ENCODE results near the gene ETV3. TPM values are rescaled to one million over a fixed set of nuclear protein-coding genes. Genes with fewer than 3 reads are reported as not detected.
A peak's percentile ranks its signal among the peaks of the same experiment; 100 is the strongest.

The ETV3 gene
- total and polyA plus RNA-seq, 3 experiments from 2014 or later = 10.0 to 26.4 (median 24.8) TPM

GRCh38 chr1:157092831-157093230, 45.4 kb downstream of the ETV3 start:
- Mint-ChIP-seq H3K9me3 (no peaks in the 10 kb centered on the region), H3K27me3 (peaks cover 3% of the 10 kb centered on the region in 2 donors), H3K4me1 (peaks cover 0 to 5% (median 4%) of the 10 kb centered on the region in 3 donors), H3K36me3 (no peaks in the 10 kb centered on the region), H3K27ac (no peak overlapping the region), H3K4me3 (no peak overlapping the region)
- H3K27ac ChIP-seq (ENCODE audit: low read depth, low read length) = no peak overlapping the region
- H3K9me3 ChIP-seq (ENCODE audit: low read length) = no peaks in the 10 kb centered on the region
- H3K27me3 ChIP-seq (ENCODE audit: insufficient read depth, low read length, poor library complexity, severe bottlenecking) = no peaks in the 10 kb centered on the region
- H3K4me1 ChIP-seq (ENCODE audit: insufficient read depth, low read length) = peaks cover 3% of the 10 kb centered on the region
- no peak for DNase-seq
- ChIA-PET CTCF (interaction anchor here (1.1 kb wide), 1 partner anchor 63 kb away, joined by 5 read pairs; no protein-coding TSS in a partner anchor), POLR2A (no interaction called here)
- no peak overlapping the region for H3K4me3 ChIP-seq (ENCODE audit: low read length)
- H3K36me3 ChIP-seq (ENCODE audit: insufficient read depth, low read length) = no peaks in the 10 kb centered on the region

DNA sequence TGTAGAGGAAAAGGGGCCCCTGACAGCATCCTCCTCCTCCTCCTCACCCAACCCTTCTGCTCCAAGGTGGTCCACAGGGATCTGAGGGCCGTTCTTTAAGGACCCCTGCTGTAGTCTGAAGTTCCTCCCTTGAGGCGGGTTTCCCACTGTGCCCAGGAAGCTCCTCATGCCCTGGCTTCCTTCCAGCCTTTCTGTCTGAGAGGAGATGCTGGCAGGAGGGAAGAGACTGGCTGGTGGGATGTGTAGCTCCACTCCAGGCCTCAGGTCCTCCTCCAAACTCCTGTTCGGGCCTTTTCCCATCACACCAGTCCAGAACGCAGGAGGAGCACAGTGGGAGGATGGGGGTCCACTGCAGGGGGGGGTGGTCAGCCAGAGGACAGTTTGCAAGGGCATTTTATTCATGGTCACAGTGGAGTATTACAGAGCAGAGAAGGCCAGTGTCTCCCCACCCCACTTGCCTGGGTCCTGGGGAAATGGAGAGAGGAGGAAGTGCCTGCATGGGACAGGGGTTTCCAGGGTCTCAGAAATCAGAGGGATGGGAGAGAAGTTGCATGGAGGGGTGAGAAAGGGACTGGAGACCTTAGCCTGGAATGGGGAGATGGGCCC, 46.4 kb downstream of the ETV3 start:
- Mint-ChIP-seq H3K27ac (no peak overlapping the region), H3K9me3 (no peaks in the 10 kb centered on the region), H3K36me3 (no peaks in the 10 kb centered on the region), H3K27me3 (peaks cover 3% of the 10 kb centered on the region in 2 donors), H3K4me3 (no peak overlapping the region), H3K4me1 (peaks cover 0 to 5% (median 4%) of the 10 kb centered on the region in 3 donors)
- no peak for DNase-seq
- no peaks in the 10 kb centered on the region for H3K36me3 ChIP-seq (ENCODE audit: insufficient read depth, low read length)
- POLR2A ChIA-PET = no interaction called here
- H3K4me1 ChIP-seq (ENCODE audit: insufficient read depth, low read length) = peaks cover 3% of the 10 kb centered on the region
- CTCF ChIA-PET = interaction anchor here (1.4 to 7.7 kb wide), 3 partner anchors 12 to 62 kb away, joined by 4 to 306 read pairs (median 16); no protein-coding TSS in a partner anchor
- no peak overlapping the region for H3K4me3 ChIP-seq (ENCODE audit: low read length)
- no peaks in the 10 kb centered on the region for H3K27me3 ChIP-seq (ENCODE audit: insufficient read depth, low read length, poor library complexity, severe bottlenecking)
- H3K27ac ChIP-seq (ENCODE audit: low read depth, low read length) = no peak overlapping the region
- no peaks in the 10 kb centered on the region for H3K9me3 ChIP-seq (ENCODE audit: low read length)

DNA sequence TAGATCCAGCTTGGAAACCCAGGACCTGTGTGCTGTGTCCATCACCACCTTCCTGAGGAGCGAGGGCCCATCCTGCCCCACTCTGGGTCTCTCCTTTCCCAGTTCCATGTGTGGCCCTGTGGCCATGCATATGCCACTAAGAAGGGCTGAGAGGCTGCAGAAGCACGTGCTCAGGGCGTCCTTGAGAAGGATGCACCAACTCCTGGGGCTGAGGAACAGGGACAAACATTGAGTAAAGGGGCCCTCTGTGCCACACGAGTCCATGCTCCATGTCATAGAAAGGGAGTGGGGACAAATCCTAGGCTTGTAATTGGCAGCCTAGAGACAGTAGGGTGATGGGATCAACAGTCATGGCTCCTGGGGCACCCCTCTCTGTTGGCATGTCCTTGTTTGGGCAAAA, 47.0 kb downstream of the ETV3 start:
- Mint-ChIP-seq H3K9me3 (no peaks in the 10 kb centered on the region), H3K27ac (no peak overlapping the region), H3K27me3 (peaks cover 3% of the 10 kb centered on the region in 2 donors), H3K36me3 (no peaks in the 10 kb centered on the region), H3K4me1 (peaks cover 0 to 5% (median 4%) of the 10 kb centered on the region in 3 donors), H3K4me3 (no peak overlapping the region)
- ChIA-PET POLR2A (no interaction called here), CTCF (interaction anchor here (1.4 to 7.7 kb wide), 6 partner anchors 11 to 63 kb away, joined by 4 to 306 read pairs (median 11); no protein-coding TSS in a partner anchor)
- H3K9me3 ChIP-seq (ENCODE audit: low read length) = no peaks in the 10 kb centered on the region
- no peaks in the 10 kb centered on the region for H3K36me3 ChIP-seq (ENCODE audit: insufficient read depth, low read length)
- H3K27ac ChIP-seq (ENCODE audit: low read depth, low read length) = no peak overlapping the region
- H3K27me3 ChIP-seq (ENCODE audit: insufficient read depth, low read length, poor library complexity, severe bottlenecking) = no peaks in the 10 kb centered on the region
- peaks cover 3% of the 10 kb centered on the region for H3K4me1 ChIP-seq (ENCODE audit: insufficient read depth, low read length)
- DNase-seq = no peak
- H3K4me3 ChIP-seq (ENCODE audit: low read length) = no peak overlapping the region

GRCh38 chr1:157090771-157091170, 47.4 kb downstream of the ETV3 start:
- POLR2A ChIA-PET = no interaction called here
- Histone ChIP-seq H3K4me3 (ENCODE audit: low read length) (no peak overlapping the region), H3K4me1 (ENCODE audit: insufficient read depth, low read length) (peaks cover 3% of the 10 kb centered on the region), H3K27ac (ENCODE audit: low read depth, low read length) (no peak overlapping the region), H3K36me3 (ENCODE audit: insufficient read depth, low read length) (no peaks in the 10 kb centered on the region), H3K27me3 (ENCODE audit: insufficient read depth, low read length, poor library complexity, severe bottlenecking) (no peaks in the 10 kb centered on the region), H3K9me3 (ENCODE audit: low read length) (no peaks in the 10 kb centered on the region)
- DNase-seq = no peak
- CTCF ChIA-PET = interaction anchor here (0.9 to 7.7 kb wide), 13 partner anchors 10 to 92 kb away, joined by 3 to 306 read pairs (median 5); no protein-coding TSS in a partner anchor
- Mint-ChIP-seq H3K9me3 (no peaks in the 10 kb centered on the region), H3K4me1 (peaks cover 0 to 5% (median 4%) of the 10 kb centered on the region in 3 donors), H3K4me3 (no peak overlapping the region), H3K27me3 (peaks cover 3% of the 10 kb centered on the region in 2 donors), H3K36me3 (no peaks in the 10 kb centered on the region), H3K27ac (no peak overlapping the region)

DNA sequence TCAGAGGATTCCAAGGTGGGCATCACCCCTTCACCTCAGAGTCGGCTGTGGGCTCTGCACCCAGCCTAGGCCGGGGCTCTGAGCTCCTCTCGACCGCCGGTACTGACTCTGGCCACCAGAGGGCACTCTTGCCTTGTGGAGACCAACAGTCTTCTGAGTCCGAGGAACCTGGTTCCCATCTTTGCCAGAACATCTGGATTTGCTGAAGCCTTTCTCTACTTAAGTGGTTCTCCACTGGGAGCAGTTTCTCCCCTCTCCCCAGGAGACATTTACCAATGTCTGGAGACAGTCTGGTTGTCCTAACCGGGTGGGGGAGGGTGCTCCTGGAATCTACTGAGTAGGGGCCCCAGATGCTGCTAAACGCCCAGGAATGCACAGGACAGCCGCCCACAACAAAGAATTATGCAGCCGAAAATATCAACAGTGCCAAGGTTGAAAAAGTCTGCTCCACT, 48.0 kb downstream of the ETV3 start:
- Histone ChIP-seq H3K36me3 (ENCODE audit: insufficient read depth, low read length) (no peaks in the 10 kb centered on the region), H3K9me3 (ENCODE audit: low read length) (no peaks in the 10 kb centered on the region), H3K27me3 (ENCODE audit: insufficient read depth, low read length, poor library complexity, severe bottlenecking) (no peaks in the 10 kb centered on the region), H3K4me1 (ENCODE audit: insufficient read depth, low read length) (peaks cover 3% of the 10 kb centered on the region), H3K27ac (ENCODE audit: low read depth, low read length) (no peak overlapping the region), H3K4me3 (ENCODE audit: low read length) (no peak overlapping the region)
- Mint-ChIP-seq H3K4me3 (no peak overlapping the region), H3K27ac (peak overlapping the region in 1 of 8 donors; percentile 19), H3K4me1 (peaks cover 0 to 5% (median 4%) of the 10 kb centered on the region in 3 donors), H3K36me3 (no peaks in the 10 kb centered on the region), H3K27me3 (peaks cover 3% of the 10 kb centered on the region in 2 donors), H3K9me3 (no peaks in the 10 kb centered on the region)
- ChIA-PET POLR2A (interaction anchor here (0.5 kb wide), 1 partner anchor 66 kb away, joined by 3 read pairs; no protein-coding TSS in a partner anchor), CTCF (interaction anchor here (0.6 to 7.7 kb wide), 22 partner anchors 9 to 92 kb away, joined by 3 to 306 read pairs (median 4); no protein-coding TSS in a partner anchor)
- DNase-seq = peak; percentile 64 to 89 (median 80)

GRCh38 chr1:157089789-157090188, 48.4 kb downstream of the ETV3 start:
- ChIA-PET CTCF (interaction anchor here (0.6 to 7.7 kb wide), 21 partner anchors 9 to 93 kb away, joined by 3 to 306 read pairs (median 4); no protein-coding TSS in a partner anchor), POLR2A (interaction anchor here (0.5 kb wide), 1 partner anchor 66 kb away, joined by 3 read pairs; no protein-coding TSS in a partner anchor)
- no peaks in the 10 kb centered on the region for H3K9me3 ChIP-seq (ENCODE audit: low read length)
- Mint-ChIP-seq H3K4me3 (no peak overlapping the region), H3K27ac (no peak overlapping the region), H3K27me3 (peaks cover 3% of the 10 kb centered on the region in 2 donors), H3K4me1 (peaks cover 0 to 5% (median 4%) of the 10 kb centered on the region in 3 donors), H3K9me3 (no peaks in the 10 kb centered on the region), H3K36me3 (no peaks in the 10 kb centered on the region)
- no peak overlapping the region for H3K4me3 ChIP-seq (ENCODE audit: low read length)
- DNase-seq = no peak
- no peak overlapping the region for H3K27ac ChIP-seq (ENCODE audit: low read depth, low read length)
- no peaks in the 10 kb centered on the region for H3K27me3 ChIP-seq (ENCODE audit: insufficient read depth, low read length, poor library complexity, severe bottlenecking)
- H3K36me3 ChIP-seq (ENCODE audit: insufficient read depth, low read length) = no peaks in the 10 kb centered on the region
- peaks cover 3% of the 10 kb centered on the region for H3K4me1 ChIP-seq (ENCODE audit: insufficient read depth, low read length)

DNA sequence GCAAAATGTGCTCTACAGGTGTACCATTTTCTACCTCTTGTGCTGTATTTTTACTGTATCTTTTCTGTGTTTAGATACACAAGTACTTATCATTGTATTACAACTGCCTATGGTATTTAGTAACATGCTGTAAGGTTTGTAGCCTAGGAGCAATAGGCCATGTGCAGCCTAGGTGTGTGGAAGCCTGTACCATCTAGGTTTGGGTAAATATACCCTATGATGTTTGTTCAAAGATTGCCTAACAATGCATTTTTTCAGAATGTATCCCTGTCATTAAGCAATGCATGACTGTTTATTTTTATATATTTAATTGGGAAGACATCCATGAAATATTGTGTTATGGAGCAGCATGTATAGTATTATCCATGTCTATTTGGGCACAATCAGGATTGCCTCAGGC, 49.6 kb downstream of the ETV3 start:
- no peaks in the 10 kb centered on the region for H3K36me3 ChIP-seq (ENCODE audit: insufficient read depth, low read length)
- H3K27me3 ChIP-seq (ENCODE audit: insufficient read depth, low read length, poor library complexity, severe bottlenecking) = no peaks in the 10 kb centered on the region
- H3K27ac ChIP-seq (ENCODE audit: low read depth, low read length) = no peak overlapping the region
- H3K4me3 ChIP-seq (ENCODE audit: low read length) = no peak overlapping the region
- Mint-ChIP-seq H3K9me3 (no peaks in the 10 kb centered on the region), H3K27me3 (peaks cover 3 to 7% of the 10 kb centered on the region in 2 donors), H3K36me3 (no peaks in the 10 kb centered on the region), H3K4me3 (no peak overlapping the region), H3K4me1 (peaks cover 0 to 5% (median 4%) of the 10 kb centered on the region in 3 donors), H3K27ac (no peak overlapping the region)
- H3K9me3 ChIP-seq (ENCODE audit: low read length) = no peaks in the 10 kb centered on the region
- H3K4me1 ChIP-seq (ENCODE audit: insufficient read depth, low read length) = peaks cover 3% of the 10 kb centered on the region
- POLR2A ChIA-PET = no interaction called here
- CTCF ChIA-PET = interaction anchor here (7.7 kb wide), 1 partner anchor 66 kb away, joined by 306 read pairs; no protein-coding TSS in a partner anchor
- DNase-seq = no peak

DNA sequence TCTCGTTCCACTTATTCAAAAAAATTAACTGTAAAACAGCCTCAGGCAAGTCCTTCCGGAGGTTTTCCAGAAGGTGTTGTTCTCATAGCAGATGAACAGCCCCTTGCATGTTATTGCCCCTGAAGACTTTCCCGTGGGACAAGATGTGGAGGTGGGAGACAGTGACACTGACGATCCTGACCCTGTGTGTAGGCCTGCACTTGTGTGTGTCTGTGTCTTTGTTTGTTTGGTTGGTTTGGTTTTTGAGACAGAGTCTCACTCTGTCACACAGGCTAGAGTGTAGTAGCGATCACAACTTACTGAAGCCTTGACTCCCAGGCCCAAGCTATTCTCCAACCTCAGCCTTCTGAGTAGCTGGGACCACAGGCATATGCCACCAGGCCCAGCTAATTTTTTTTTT, 51.2 kb downstream of the ETV3 start:
- no peak overlapping the region for H3K4me3 ChIP-seq (ENCODE audit: low read length)
- no peak overlapping the region for H3K27ac Mint-ChIP-seq
- no peaks in the 10 kb centered on the region for H3K36me3 ChIP-seq (ENCODE audit: insufficient read depth, low read length)
- ChIA-PET POLR2A (interaction anchor here (1.0 kb wide), 1 partner anchor 70 kb away, joined by 3 read pairs; no protein-coding TSS in a partner anchor), CTCF (interaction anchor here (7.7 kb wide), 1 partner anchor 67 kb away, joined by 306 read pairs; no protein-coding TSS in a partner anchor)
- peaks cover 3% of the 10 kb centered on the region for H3K4me1 ChIP-seq (ENCODE audit: insufficient read depth, low read length)
- no peaks in the 10 kb centered on the region for H3K27me3 ChIP-seq (ENCODE audit: insufficient read depth, low read length, poor library complexity, severe bottlenecking)
- no peak overlapping the region for H3K4me3 Mint-ChIP-seq
- H3K4me1 Mint-ChIP-seq = peaks cover 0 to 5% (median 4%) of the 10 kb centered on the region in 3 donors
- H3K27me3 Mint-ChIP-seq = peaks cover 5 to 7% of the 10 kb centered on the region in 2 donors
- no peaks in the 10 kb centered on the region for H3K9me3 Mint-ChIP-seq
- H3K27ac ChIP-seq (ENCODE audit: low read depth, low read length) = no peak overlapping the region
- no peaks in the 10 kb centered on the region for H3K36me3 Mint-ChIP-seq
- no peaks in the 10 kb centered on the region for H3K9me3 ChIP-seq (ENCODE audit: low read length)
- no peak for DNase-seq
